Hepatocyte (in vitro differentiated cells): ENCODE results near the gene PPIP5K1.

Experiments
- CTCF ChIP-seq: fragments of 200-600 bp; sonication (generic); IDR thresholded peaks from 2 replicates; pipeline ENCODE4 v1.5.1; 2016; ENCODE audit warnings: antibody characterized with exemption, mild to moderate bottlenecking; ENCODE audit not compliant: poor library complexity
- EZH2 ChIP-seq: fragments of 200-600 bp; sonication (generic); IDR thresholded peaks from 2 replicates; pipeline ENCODE4 v1.6.1; 2016; ENCODE audit warnings: antibody characterized with exemption, mild to moderate bottlenecking, borderline replicate concordance
- EZH2phosphoT487 ChIP-seq: fragments of 200-600 bp; sonication (generic); IDR thresholded peaks from one replicate; pipeline ENCODE4 v1.6.1; 2018; ENCODE audit warnings: antibody characterized with exemption, mild to moderate bottlenecking, low read depth, moderate library complexity; ENCODE audit not compliant: unreplicated experiment, severe bottlenecking

- TF ChIP-seq EZH2 (no peak), CTCF (no peak), EZH2phosphoT487 (no peak)
Observed at GRCh38 chr15:43523646-43524045, 66.4 kb downstream of the PPIP5K1 start.
